Measurements from ENCODE around the gene BCL2L2.
"Not testable (repeated sequence)": the region's sequence is repeated elsewhere in the genome, so short reads cannot be mapped to it uniquely, and the experiment has no call there.

Gene BCL2L2
- total RNA-seq: 0.18 to 2.3 (median 1.6) reads per million in 3 experiments

GRCh38 chr14:23306412-23307145 lies at the start of gene BCL2L2:
Gene BCL2L2 (plus strand): TSS chr14:23306833. CDS start chr14:23307768, 935 bp downstream.
- DNase-seq: no peak

GRCh38 chr14:23258256-23258655 lies 48.4 kb upstream of the BCL2L2 start:
- no peak for DNase-seq

- no peak for DNase-seq
These were observed 47.2 kb upstream of the BCL2L2 start for GRCh38 chr14:23259426-23259825.

- not testable (repeated sequence) for DNase-seq
These were observed 45.8 kb upstream of the BCL2L2 start for GRCh38 chr14:23260849-23261248.

GRCh38 chr14:23269193-23269592 lies 37.4 kb upstream of the BCL2L2 start:
- no peak for DNase-seq

- DNase-seq: no peak
These were observed 31.2 kb upstream of the BCL2L2 start for GRCh38 chr14:23275412-23275811.

GRCh38 chr14:23277189-23277588 lies 29.4 kb upstream of the BCL2L2 start:
- no peak for DNase-seq

- DNase-seq: not testable (repeated sequence)
These were observed 28.7 kb upstream of the BCL2L2 start for GRCh38 chr14:23277928-23278327.

GRCh38 chr14:23281247-23281646 lies 25.4 kb upstream of the BCL2L2 start:
- no peak for DNase-seq

- no peak for DNase-seq
These were observed 21.7 kb upstream of the BCL2L2 start for GRCh38 chr14:23284654-23285529.

- DNase-seq: no peak
These were observed 21.1 kb upstream of the BCL2L2 start for GRCh38 chr14:23285530-23286019.

GRCh38 chr14:23286020-23286901 lies 20.4 kb upstream of the BCL2L2 start, which contains the start of gene HOMEZ:
Gene HOMEZ (minus strand): TSS chr14:23286132. CDS start chr14:23285952, 180 bp downstream.
- DNase-seq: peak; percentile 95

- no peak for DNase-seq
These were observed 19.6 kb upstream of the BCL2L2 start for GRCh38 chr14:23286902-23287479.

GRCh38 chr14:23294734-23295561 lies 11.7 kb upstream of the BCL2L2 start:
- peak; percentile 62 for DNase-seq

- no peak for DNase-seq
These were observed 10.4 kb upstream of the BCL2L2 start for GRCh38 chr14:23296012-23296777.

GRCh38 chr14:23297096-23297495 lies 9.5 kb upstream of the BCL2L2 start:
- DNase-seq: no peak

- no peak for DNase-seq
These were observed 8.9 kb upstream of the BCL2L2 start for GRCh38 chr14:23297611-23298277.

GRCh38 chr14:23299211-23299957 lies 7.2 kb upstream of the BCL2L2 start:
- peak; percentile 22 for DNase-seq
